ENCODE measurements around the gene RASGRP2. TPM values are rescaled to one million over a fixed set of nuclear protein-coding genes. Genes with fewer than 3 reads are reported as not detected.

Gene RASGRP2
- total and polyA plus RNA-seq, 11 donors, result 16.2 to 78.9 (median 28.1) TPM

DNA sequence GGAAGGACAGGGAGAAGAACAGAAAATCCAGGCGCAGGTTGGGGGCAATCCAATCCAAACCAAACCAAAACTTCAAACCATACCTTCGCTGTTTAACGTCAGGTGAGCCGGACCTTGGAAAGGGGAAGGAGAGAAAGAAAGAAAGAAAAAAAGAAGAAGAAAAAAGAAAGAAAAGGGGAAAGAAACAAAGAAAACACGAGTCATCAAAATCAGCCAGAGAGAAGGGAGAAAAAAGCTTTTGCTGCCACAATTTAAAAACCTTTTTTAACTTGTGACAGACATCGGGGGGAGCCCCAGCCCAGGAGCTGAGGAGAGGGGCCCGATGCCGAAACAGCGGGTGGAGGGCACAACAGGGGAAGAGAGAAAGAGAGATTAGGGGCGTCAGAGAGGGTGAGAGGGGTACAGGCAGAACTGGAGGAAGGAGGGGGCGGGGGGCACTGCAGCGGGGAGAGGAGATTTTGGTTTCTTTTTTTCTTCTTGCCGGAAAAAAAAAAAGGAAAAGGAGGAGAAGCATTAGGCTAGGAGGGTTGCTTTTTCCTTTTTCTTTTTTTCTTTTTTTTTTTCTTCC is 51.1 kb downstream of the RASGRP2 start:
- no peak for ATAC-seq
- Histone ChIP-seq H3K4me1 (peaks cover 0 to 18% (median 8%) of the 10 kb centered on the region in 12 donors), H3K27ac (no peak overlapping the region), H3K27me3 (peaks cover 0 to 21% (median 10%) of the 10 kb centered on the region in 9 donors), H3K9me3 (no peaks in the 10 kb centered on the region), H3K4me3 (peak overlapping the region in 1 of 12 donors; percentile 2), H3K36me3 (no peaks in the 10 kb centered on the region)
- TF ChIP-seq, protein P1, sequence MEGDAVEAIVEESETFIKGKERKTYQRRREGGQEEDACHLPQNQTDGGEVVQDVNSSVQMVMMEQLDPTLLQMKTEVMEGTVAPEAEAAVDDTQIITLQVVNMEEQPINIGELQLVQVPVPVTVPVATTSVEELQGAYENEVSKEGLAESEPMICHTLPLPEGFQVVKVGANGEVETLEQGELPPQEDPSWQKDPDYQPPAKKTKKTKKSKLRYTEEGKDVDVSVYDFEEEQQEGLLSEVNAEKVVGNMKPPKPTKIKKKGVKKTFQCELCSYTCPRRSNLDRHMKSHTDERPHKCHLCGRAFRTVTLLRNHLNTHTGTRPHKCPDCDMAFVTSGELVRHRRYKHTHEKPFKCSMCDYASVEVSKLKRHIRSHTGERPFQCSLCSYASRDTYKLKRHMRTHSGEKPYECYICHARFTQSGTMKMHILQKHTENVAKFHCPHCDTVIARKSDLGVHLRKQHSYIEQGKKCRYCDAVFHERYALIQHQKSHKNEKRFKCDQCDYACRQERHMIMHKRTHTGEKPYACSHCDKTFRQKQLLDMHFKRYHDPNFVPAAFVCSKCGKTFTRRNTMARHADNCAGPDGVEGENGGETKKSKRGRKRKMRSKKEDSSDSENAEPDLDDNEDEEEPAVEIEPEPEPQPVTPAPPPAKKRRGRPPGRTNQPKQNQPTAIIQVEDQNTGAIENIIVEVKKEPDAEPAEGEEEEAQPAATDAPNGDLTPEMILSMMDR (IDR thresholded peaks at IDR 0.05), result no peak
- no peak for TF ChIP-seq POLR2A (IDR thresholded peaks at IDR 0.05)
- no peak for DNase-seq
- intact Hi-C loops (cut with DNase I), result no loop called here
- WGBS, 4 donors, result 28 to 35% (median 32%) methylated on average over 13 of the region's 13 CpGs

DNA sequence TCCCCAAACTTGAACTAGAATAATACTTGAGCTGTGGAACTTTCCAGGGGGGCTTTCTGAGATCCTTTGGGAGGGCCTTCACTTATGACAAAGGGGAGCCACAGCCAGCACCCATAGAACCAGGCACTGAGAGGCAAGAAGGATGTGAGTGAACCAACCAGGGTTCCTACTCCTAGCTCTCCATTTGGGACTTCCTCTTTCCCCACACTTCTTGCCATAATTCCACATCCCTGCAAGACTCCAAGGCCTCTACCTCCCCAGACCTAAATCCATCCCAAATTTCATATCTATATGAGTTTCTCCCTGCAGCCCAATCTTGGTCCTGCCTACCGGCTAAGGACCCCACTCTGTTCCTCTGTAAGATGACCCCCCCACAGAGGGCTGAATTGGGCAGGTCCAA is 52.4 kb downstream of the RASGRP2 start:
- TF ChIP-seq, protein P1 (IDR thresholded peaks at IDR 0.05), result no peak
- no peak for TF ChIP-seq POLR2A (IDR thresholded peaks at IDR 0.05)
- no peak for ATAC-seq

DNA sequence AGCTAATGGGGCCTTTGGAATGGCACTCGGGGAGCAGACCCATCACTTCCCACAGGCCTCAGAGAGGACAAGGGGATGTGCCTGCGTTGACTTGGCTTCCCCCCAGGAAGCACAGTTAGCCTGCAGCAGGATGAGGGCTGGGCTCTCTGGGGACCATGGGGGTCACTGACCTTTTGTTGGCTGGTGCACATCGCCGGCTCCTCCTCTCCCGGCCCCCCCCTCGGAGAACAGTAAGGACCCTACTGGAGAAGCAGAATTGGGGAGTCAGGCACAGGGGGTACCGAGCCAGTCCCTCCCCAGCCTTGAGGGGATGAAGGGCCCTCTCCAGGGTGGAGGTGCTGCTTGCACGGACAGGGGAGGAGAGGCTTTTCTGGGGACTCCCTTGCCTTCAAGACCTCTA is 53.7 kb downstream of the RASGRP2 start:
- no peak for ATAC-seq
- Histone ChIP-seq H3K4me3 (no peak overlapping the region), H3K36me3 (no peaks in the 10 kb centered on the region), H3K27me3 (peaks cover 0 to 21% (median 10%) of the 10 kb centered on the region in 9 donors), H3K27ac (no peak overlapping the region), H3K4me1 (peaks cover 0 to 26% (median 12%) of the 10 kb centered on the region in 12 donors), H3K9me3 (no peaks in the 10 kb centered on the region)
- TF ChIP-seq, protein P1 (IDR thresholded peaks at IDR 0.05), result no peak
- no peak for TF ChIP-seq POLR2A (IDR thresholded peaks at IDR 0.05)
- WGBS, 4 donors, result 39 to 62% (median 45%) methylated on average over 7 to 8 of the region's 8 CpGs
- intact Hi-C loops (cut with DNase I), result no loop called here
- peak in 2 of 5 donors; percentile 50 to 59 for DNase-seq

More for the DNA sequence above, 52.4 kb downstream of the RASGRP2 start:
- Histone ChIP-seq H3K27ac (no peak overlapping the region), H3K27me3 (peaks cover 0 to 21% (median 10%) of the 10 kb centered on the region in 9 donors), H3K4me3 (no peak overlapping the region), H3K4me1 (peaks cover 0 to 26% (median 12%) of the 10 kb centered on the region in 12 donors), H3K36me3 (no peaks in the 10 kb centered on the region), H3K9me3 (no peaks in the 10 kb centered on the region)
- 96 to 100% (median 98%) methylated on average over 1 of the region's 1 CpG for WGBS, 4 donors
- no peak for DNase-seq
- intact Hi-C loops (cut with DNase I), result no loop called here

DNA sequence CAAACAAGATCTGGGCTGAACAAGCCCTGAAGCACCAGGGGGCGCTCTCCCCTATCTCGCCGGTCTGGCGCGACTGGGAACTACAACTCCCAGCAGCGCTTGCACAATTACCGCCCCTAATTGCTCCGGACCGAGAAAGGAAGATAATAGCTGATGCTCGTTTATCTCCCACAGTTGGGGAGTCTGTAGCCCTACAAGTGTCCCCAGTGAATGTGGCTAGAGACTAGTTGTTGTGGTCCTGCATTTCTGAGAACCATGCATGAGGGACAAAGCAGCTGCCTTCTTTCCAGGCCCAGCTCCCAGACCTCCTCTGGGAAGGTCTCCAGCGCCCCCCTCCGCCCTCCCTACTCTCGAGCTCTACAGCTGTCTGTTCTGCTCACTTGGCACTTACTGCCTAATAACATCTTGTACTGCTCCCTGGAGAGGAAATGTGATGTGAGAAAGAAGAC is 55.4 kb downstream of the RASGRP2 start:
- peak; percentile 92 to 95 (median 94) for ATAC-seq
- no peaks in the 10 kb centered on the region for H3K9me3 ChIP-seq
- no peaks in the 10 kb centered on the region for H3K36me3 ChIP-seq
- intact Hi-C loops (cut with DNase I), result loop anchor here in 8 of 10 donors (1.0 to 5.0 kb wide), 4 partner anchors 34 to 54 kb away; partner anchors contain the start of gene NRXN2 (in 7 of the 8)
- H3K4me1 ChIP-seq, result peaks cover 0 to 26% (median 12%) of the 10 kb centered on the region in 12 donors
- peak overlapping the region in 10 of 12 donors; percentile 27 to 60 (median 47) for H3K4me3 ChIP-seq
- peak overlapping the region; percentile 6 to 80 (median 68) for H3K27ac ChIP-seq
- 0 to 1% (median 1%) methylated on average over 13 of the region's 13 CpGs for WGBS, 4 donors
- peak; percentile 87 to 94 (median 90) for DNase-seq
- H3K27me3 ChIP-seq, result peaks cover 0 to 13% (median 3%) of the 10 kb centered on the region in 9 donors
- TF ChIP-seq, protein P1 (IDR thresholded peaks at IDR 0.05), result peak; percentile 90 to 96 (median 94)
- no peak for TF ChIP-seq POLR2A (IDR thresholded peaks at IDR 0.05)
